Measurements from ENCODE around the gene KPNA1.
"Not testable (repeated sequence)": the region's sequence is repeated elsewhere in the genome, so short reads cannot be mapped to it uniquely, and the experiment has no call there.

Gene KPNA1

DNA sequence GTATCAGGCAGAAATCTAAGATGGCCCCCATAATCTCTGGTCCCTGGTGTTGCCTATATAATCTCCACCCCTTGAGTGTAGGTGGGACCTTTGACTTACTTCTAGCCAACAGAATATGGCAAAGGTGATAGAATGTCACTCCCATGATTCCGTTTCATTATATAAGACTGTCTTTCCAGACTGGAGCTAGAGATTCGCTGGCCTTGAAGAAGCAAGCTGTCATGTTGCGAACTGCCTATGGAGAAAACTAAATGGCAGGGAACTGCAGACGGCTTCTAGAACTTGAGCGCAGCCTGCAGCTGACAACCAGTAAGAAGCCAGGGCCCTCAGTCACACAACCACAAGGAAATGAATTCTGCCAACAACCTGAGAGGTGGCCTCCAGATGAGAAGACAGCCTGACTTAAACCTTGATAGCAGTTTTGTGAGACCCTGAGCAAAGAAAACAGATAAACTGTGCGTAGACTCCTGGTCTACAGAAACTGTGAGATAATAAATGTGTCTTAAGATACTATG is 2.2 kb upstream of the KPNA1 start:
- DNase-seq = no peak

- no peak for DNase-seq
Measured at GRCh38 chr3:122515870-122516269, 1.1 kb upstream of the KPNA1 start.

DNA sequence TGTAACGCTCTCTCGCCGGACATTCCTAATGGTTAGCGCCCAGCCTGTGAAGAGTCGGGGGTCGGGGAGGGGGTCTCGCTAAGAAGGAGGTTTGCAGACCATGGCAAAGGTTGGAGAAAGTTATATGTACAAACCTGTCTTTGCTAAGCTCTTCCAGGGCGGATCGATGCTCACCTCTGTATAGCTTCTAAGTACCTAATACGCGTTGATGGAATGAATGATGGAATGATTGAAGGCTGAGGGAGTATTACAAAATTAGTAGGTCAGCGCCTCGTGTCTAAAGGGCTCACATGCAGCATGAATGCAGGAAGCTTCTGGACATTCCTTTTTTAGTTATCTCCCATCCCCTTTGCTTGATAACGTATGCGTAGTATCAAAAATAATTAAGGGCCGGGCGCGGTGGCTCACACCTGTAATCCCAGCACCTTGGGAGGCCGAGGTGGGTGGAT is 305 bp upstream of the KPNA1 start:
- DNase-seq = no peak

- DNase-seq = no peak
Measured at GRCh38 chr3:122513386-122514122, 1.2 kb downstream of the KPNA1 start.

GRCh38 chr3:122512284-122512683 is 2.5 kb downstream of the KPNA1 start:
- no peak for DNase-seq

GRCh38 chr3:122510878-122511535 is 3.7 kb downstream of the KPNA1 start:
- no peak for DNase-seq

DNA sequence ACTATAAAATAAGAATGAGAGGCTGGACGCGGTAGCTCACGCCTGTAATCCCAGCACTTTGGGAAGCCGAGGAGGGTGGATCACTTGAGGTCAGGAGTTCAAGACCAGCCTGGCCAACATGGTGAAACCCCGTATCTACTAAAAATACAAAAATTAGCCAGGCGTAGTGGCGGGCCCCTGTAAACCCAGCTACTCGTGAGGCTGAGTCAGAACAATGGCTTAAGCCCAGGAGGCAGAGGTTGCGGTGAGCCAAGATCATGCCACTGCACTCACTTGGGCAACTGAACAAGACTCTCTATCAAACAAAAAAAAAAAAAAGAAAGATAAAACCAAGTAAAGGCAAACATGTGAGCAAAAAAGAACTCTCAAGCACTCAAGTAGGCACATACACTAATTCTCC is 5.8 kb downstream of the KPNA1 start:
- not testable (repeated sequence) for DNase-seq

DNA sequence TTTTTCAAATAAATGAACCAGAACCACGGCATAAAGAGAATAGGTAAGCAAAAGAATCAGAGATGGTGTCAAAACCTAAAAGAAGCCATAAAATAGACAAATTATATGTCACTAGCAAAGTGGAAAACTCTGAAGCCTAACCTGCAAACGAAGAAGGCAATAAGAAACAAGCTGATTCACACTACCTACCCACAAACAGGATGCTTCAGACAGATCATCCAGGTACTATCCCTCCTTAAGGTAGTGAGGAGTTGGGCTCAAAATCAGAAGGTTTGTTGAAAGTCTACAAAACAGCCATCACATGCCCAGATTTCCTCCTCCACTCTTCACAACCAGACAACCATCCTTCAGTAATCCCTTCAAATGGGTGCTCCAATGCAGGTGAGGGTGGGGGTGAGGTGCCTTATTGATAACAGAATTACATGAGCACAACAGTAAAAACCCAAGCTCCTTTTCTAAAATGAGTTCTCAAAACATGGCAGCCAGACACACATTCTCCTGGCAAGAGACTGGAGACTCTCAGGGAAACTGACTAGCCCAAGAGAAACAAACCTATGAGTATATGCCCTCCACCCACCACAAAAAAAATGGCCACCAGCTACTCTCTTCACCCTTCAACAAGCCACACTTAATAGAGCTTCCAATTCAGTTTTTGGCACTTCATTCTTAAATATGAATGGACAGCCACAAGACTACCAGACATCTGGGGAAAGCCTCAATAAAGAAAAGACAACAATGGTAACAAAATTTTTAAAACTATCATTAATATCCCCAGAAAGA is 6.4 kb downstream of the KPNA1 start:
- DNase-seq = no peak

DNA sequence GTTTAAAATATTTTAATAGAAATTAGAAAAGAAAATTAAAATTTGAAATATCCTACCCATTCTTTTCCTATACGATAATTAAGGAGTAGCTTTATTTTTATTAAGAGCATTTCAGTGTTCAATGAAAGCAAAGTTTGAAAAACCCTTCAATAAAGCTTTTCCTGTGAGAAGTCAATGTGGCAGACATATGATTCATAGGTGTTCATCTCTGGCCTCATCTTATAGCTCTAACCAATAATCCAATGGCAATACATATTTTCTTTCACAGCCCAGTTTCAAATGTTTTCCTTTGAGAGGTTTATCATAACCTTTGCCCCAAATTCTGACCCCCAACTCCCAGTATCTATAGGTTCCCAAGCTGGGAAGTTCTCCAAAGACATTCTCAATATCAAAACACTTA is 8.3 kb downstream of the KPNA1 start:
- DNase-seq = no peak

GRCh38 chr3:122505676-122506075 is 9.1 kb downstream of the KPNA1 start:
- no peak for DNase-seq

GRCh38 chr3:122502941-122503340 is 11.8 kb downstream of the KPNA1 start:
- no peak for DNase-seq

DNA sequence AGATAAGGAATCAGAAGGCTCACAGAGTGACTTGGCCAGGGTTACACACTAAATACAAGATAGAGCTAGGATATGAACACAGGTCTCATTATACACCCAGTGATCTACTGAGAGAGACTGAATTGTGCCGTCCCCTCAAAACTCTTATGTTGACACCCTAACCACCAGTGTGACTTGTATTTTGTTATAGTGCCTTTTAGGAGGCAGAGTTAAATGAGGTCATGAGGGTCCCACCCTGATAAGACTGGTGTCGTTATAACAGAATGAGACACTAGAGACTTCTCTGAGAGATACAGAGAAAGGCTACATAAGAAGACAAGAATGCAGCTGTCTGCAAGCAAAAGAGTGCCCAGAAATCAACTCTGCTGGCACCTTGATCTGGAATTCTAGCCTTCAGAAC is 12.6 kb downstream of the KPNA1 start:
- DNase-seq = no peak

- DNase-seq = not testable (repeated sequence)
Measured at GRCh38 chr3:122500964-122501363, 13.8 kb downstream of the KPNA1 start.

- DNase-seq = no peak
Measured at GRCh38 chr3:122498152-122498551, 16.6 kb downstream of the KPNA1 start.

DNA sequence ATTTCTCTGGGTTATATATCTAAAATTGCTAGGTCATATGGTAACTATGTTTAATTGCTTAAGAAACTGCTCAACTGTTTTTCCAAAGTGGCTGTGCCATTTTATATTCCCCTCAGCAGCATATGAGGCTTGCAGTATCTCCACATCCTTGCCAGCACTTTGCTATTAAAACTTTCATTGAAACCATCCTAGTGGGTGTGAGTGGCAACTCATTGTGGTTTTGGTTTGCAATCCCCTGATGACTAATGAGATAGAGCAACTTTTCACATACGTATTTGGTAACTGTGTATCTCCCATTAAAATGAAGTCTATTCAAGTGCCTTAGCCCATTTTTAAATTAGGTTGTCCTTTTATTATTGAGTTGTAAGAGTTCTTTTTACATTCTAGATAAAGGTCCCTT is 17.3 kb downstream of the KPNA1 start:
- DNase-seq = peak; percentile 6

DNA sequence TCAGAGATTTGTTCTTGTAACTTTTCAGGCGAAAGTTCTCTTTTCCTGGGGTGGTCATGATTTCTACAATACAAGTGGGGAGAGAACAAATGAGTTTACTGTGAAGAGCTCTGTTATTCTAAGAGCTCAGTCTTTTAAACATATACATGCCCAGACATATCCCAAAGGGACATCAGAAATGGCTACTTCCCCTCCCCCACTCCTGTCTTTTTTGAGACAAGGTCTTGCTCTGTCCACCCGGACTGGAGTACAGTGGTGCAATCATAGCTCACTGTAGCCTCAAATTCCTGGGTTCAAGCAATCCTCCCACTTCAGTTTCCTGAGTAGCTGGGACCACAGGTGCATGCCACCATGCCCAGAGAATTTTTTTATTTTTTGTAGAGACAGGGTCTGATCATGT is 18.2 kb downstream of the KPNA1 start:
- DNase-seq = no peak

DNA sequence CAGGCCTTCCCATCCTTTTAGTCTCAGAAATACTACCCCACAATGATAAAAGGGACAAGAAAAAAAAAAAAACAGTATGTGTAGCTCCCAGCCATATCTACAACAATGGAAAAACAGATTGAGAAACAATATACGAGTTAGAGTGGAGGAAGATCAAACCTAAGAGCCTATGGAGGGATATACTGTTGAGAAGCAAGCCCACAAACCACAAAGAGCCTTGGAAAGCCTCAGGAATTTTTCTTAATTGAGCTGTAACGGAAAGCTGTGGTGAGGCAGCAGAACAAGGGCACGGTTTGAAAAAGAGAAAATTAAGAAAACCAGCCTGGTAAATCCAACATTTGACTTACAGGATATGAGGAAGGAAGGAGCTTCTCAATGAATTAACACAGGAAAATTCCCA is 21.4 kb downstream of the KPNA1 start:
- DNase-seq = no peak

DNA sequence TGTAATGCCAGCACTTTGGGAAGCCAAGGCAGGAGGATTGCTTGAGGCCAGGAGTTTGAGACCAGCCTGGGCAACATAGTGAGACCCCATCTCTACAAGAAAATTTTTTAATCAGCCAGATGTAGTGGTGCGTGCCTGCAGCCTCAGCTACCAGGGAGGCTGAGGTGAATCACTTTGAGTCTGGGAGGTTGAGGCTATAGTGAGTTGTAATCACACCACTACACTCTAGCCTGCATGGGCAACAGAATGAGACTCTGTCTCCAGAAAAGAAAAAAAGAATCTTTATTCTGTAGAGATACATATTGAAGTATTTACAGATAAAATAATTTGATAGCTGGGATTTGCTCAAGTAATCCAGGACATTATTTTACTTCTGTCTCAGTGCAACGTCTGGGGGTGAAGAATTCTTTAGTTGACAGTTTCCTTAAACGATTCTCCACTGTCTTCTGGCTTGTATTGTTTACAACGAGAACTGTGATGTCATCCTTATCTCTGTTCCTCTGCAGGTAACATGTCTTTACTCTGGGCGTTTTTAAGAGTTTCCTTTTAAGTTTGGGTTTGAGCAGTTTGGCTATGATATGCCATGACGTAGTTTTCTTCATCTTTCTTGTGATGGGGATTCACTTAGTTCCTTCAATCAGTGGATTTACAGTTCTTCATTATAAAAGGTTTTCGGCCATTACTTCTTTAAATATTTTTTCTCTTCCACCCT is 26.3 kb downstream of the KPNA1 start:
- no peak for DNase-seq

DNA sequence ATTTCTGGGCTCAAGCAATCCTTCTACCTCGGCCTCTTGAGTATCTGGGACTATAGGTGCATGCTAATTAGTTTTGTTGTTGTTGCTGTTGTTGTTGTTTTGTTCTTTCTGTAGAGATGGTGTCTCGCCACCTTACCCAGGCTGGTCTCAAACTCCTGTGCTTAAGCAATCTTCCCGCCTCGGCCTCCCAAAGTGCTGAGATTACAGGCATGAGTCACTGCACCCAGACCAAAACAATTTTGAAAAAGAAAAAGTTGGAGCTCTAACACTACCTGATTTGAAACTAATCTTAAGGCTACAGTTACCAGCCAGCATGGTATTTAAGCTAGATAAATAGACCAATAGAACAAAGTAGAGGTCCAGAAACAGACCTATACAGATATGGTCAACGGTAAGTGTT is 29.8 kb downstream of the KPNA1 start:
- DNase-seq = no peak

DNA sequence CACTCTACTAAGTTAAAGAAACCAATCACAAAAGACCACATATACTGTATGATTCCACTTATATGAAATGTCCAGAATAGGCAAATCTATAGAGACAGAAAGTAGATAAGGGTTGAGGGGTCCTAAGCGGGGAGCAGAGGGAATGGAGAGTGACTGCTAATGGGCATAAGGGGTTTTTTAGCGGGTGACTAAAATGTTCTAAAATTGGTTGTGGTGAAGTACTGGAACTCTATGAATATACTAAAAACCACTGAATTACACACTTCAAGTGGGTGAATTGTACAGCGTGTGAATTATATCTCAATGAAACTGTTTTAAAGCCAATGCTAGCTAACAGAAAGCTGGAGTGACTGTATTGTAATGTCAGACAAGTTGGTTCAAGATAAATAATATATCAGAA is 33.3 kb downstream of the KPNA1 start:
- DNase-seq = no peak

GRCh38 chr3:122476532-122476931 is 38.2 kb downstream of the KPNA1 start:
- DNase-seq = no peak

DNA sequence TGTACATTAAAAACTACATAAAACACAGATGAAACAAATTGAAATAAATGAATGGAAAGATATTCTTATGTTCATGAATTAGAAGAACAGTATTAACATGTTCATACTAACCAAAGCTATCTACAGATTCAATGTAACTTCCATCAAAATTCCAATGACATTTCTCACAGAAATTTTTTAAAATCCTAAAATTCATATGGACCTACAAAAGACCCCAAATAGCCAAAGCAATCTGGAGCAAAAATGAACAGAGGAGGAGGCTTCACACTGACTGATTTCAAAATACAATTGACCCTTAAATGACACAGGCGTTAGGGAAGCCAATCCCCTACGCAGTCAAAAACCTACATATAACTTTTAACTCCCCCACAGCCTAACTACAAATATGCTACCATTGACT is 39.4 kb downstream of the KPNA1 start:
- DNase-seq = no peak

- no peak for DNase-seq
Measured at GRCh38 chr3:122469659-122470058, 45.1 kb downstream of the KPNA1 start.

All from CD4-positive, alpha-beta T cell treated with Interferon gamma for 1 hour (primary cell).